Measurements from ENCODE around the gene AP4E1.
"Not testable (repeated sequence)": the region's sequence is repeated elsewhere in the genome, so short reads cannot be mapped to it uniquely, and the experiment has no call there.

AP4E1 gene

GRCh38 chr15:50890751-50891150, 17.7 kb upstream of the AP4E1 start:
- DNase-seq: no peak

- no peak for DNase-seq
These were observed 17.3 kb upstream of the AP4E1 start for GRCh38 chr15:50891159-50891558.

- no peak for DNase-seq
These were observed 14.5 kb upstream of the AP4E1 start for GRCh38 chr15:50893976-50894375.

- DNase-seq: not testable (repeated sequence)
These were observed 7.1 kb upstream of the AP4E1 start for GRCh38 chr15:50901390-50901789.

- no peak for DNase-seq
These were observed 4.3 kb upstream of the AP4E1 start for GRCh38 chr15:50904211-50904610.

GRCh38 chr15:50905055-50905454, 3.4 kb upstream of the AP4E1 start:
- DNase-seq: no peak

GRCh38 chr15:50906954-50907600, 1.4 kb upstream of the AP4E1 start:
- DNase-seq: peak; percentile 62

- peak; percentile 80 for DNase-seq
These were observed 778 bp upstream of the AP4E1 start for GRCh38 chr15:50907601-50908208.

GRCh38 chr15:50909010-50909317, 481 bp downstream of the AP4E1 start:
- DNase-seq: peak; percentile 54

GRCh38 chr15:50910426-50910795, 1.9 kb downstream of the AP4E1 start:
- not testable (repeated sequence) for DNase-seq

- DNase-seq: no peak
These were observed 2.5 kb downstream of the AP4E1 start for GRCh38 chr15:50911001-50911400.

GRCh38 chr15:50911621-50912020, 3.1 kb downstream of the AP4E1 start:
- peak; percentile 20 for DNase-seq

- DNase-seq: no peak
These were observed 7.9 kb downstream of the AP4E1 start for GRCh38 chr15:50916400-50916799.

GRCh38 chr15:50919359-50919758, 10.9 kb downstream of the AP4E1 start:
- not testable (repeated sequence) for DNase-seq

- DNase-seq: no peak
These were observed 16.8 kb downstream of the AP4E1 start for GRCh38 chr15:50925281-50925680.

GRCh38 chr15:50929062-50929461, 20.6 kb downstream of the AP4E1 start:
- no peak for DNase-seq

- no peak for DNase-seq
These were observed 22.3 kb downstream of the AP4E1 start for GRCh38 chr15:50930792-50931191.

- DNase-seq: peak; percentile 69
These were observed 24.9 kb downstream of the AP4E1 start for GRCh38 chr15:50933341-50933740.

GRCh38 chr15:50938525-50938924, 30.0 kb downstream of the AP4E1 start:
- no peak for DNase-seq

- DNase-seq: no peak
These were observed 31.4 kb downstream of the AP4E1 start for GRCh38 chr15:50939911-50940310.

- no peak for DNase-seq
These were observed 32.0 kb downstream of the AP4E1 start for GRCh38 chr15:50940506-50940905.

GRCh38 chr15:50943638-50944037, 35.2 kb downstream of the AP4E1 start:
- DNase-seq: no peak

- DNase-seq: no peak
These were observed 36.2 kb downstream of the AP4E1 start for GRCh38 chr15:50944672-50945071.

- peak; percentile 14 for DNase-seq
These were observed 37.2 kb downstream of the AP4E1 start for GRCh38 chr15:50945725-50946124.

- DNase-seq: not testable (repeated sequence)
These were observed 42.3 kb downstream of the AP4E1 start for GRCh38 chr15:50950745-50951144.
